Astrocyte (in vitro differentiated cells and primary cell): Measurements from ENCODE around the gene PKHD1. TPM values are rescaled to one million over a fixed set of nuclear protein-coding genes. Genes with fewer than 3 reads are reported as not detected.

Source experiments
- DNase-seq: peaks from one replicate; pipeline ENCODE4 v3.0.0-alpha.2; 2010; ENCODE audit warnings: low read depth
- FAIRE-seq: peaks from 2 replicates; lab custom pipeline; 2011; peaks lifted over from hg19 to GRCh38; lab: Jason Lieb, UNC
- H2AFZ ChIP-seq: 2 replicates; pipeline ENCODE4 v1.6.0; 2012; ENCODE audit warnings: low read depth, low read length, inconsistent platforms
- H3K27ac ChIP-seq: 2 replicates; pipeline ENCODE4 v1.5.1; 2011; ENCODE audit warnings: low read depth, low read length, inconsistent platforms
- H3K27me3 ChIP-seq: 2 replicates; pipeline ENCODE4 v1.6.0; 2011; ENCODE audit warnings: low read length, inconsistent platforms; ENCODE audit not compliant: insufficient read depth
- H3K36me3 ChIP-seq: 2 replicates; pipeline ENCODE4 v1.5.1; 2011; ENCODE audit warnings: low read length, inconsistent platforms; ENCODE audit not compliant: insufficient read depth
- H3K4me1 ChIP-seq: 2 replicates; pipeline ENCODE4 v1.5.1; 2011; ENCODE audit warnings: low read length, inconsistent platforms; ENCODE audit not compliant: insufficient read depth
- H3K4me2 ChIP-seq: 2 replicates; pipeline ENCODE4 v1.6.0; 2012; ENCODE audit warnings: low read length, inconsistent platforms
- H3K4me3 ChIP-seq: 2 replicates; pipeline ENCODE4 v1.5.1; 2011; ENCODE audit warnings: low read depth, mild to moderate bottlenecking, low read length, inconsistent platforms; ENCODE audit not compliant: insufficient read depth
- H3K79me2 ChIP-seq: 2 replicates; pipeline ENCODE4 v1.6.0; 2012; ENCODE audit warnings: mild to moderate bottlenecking, low read length, inconsistent platforms; ENCODE audit not compliant: insufficient read depth
- H3K9ac ChIP-seq: 2 replicates; pipeline ENCODE4 v1.6.0; 2012; ENCODE audit warnings: mild to moderate bottlenecking, low read length, inconsistent platforms
- H3K9me3 ChIP-seq: 2 replicates; pipeline ENCODE4 v1.5.1; 2012; ENCODE audit warnings: low read depth, mild to moderate bottlenecking, low read length, inconsistent platforms; ENCODE audit not compliant: insufficient read depth
- H4K20me1 ChIP-seq: 2 replicates; pipeline ENCODE4 v1.6.0; 2012; ENCODE audit warnings: low read length, inconsistent platforms; ENCODE audit not compliant: insufficient read depth
- H3K27ac Mint-ChIP-seq: one replicate; pipeline ENCODE4 v1.8.0; 2021; ENCODE audit warnings: mild to moderate bottlenecking, mixed read lengths; ENCODE audit not compliant: unreplicated experiment
- H3K27me3 Mint-ChIP-seq: one replicate; pipeline ENCODE4 v1.8.0; 2021; ENCODE audit warnings: low read depth, mixed read lengths; ENCODE audit not compliant: unreplicated experiment
- H3K36me3 Mint-ChIP-seq: one replicate; pipeline ENCODE4 v1.8.0; 2021; ENCODE audit warnings: low read depth, mixed read lengths; ENCODE audit not compliant: unreplicated experiment
- H3K4me1 Mint-ChIP-seq: one replicate; pipeline ENCODE4 v1.8.0; 2021; ENCODE audit warnings: low read depth, mixed read lengths; ENCODE audit not compliant: unreplicated experiment
- H3K4me3 Mint-ChIP-seq: one replicate; pipeline ENCODE4 v1.8.0; 2021; ENCODE audit warnings: mild to moderate bottlenecking, moderate library complexity, mixed read lengths; ENCODE audit not compliant: unreplicated experiment
- H3K9me3 Mint-ChIP-seq: one replicate; pipeline ENCODE4 v1.8.0; 2021; ENCODE audit warnings: mild to moderate bottlenecking, mixed read lengths; ENCODE audit not compliant: unreplicated experiment
- CTCF ChIP-seq: IDR thresholded peaks from 2 replicates; pipeline ENCODE4 v1.5.1; 2011; ENCODE audit warnings: low read depth, mild to moderate bottlenecking, inconsistent platforms, low read length, moderate library complexity; ENCODE audit not compliant: insufficient read depth
- EZH2 ChIP-seq: IDR thresholded peaks from 2 replicates; pipeline ENCODE4 v1.6.1; 2012; ENCODE audit warnings: mild to moderate bottlenecking, low read length, inconsistent platforms; ENCODE audit not compliant: insufficient read depth
- total RNA-seq: library from RNA; stranded (reverse); gene quantifications from 2 replicates; pipeline ENCODE4 v1.2.1, GENCODE V29; 2021

The PKHD1 gene
- total RNA-seq, 1 donor from 2014 or later = 0.16 TPM

GRCh38 chr6:51992876-51993275 lies 94.5 kb downstream of the PKHD1 start:
- Histone ChIP-seq H3K27ac (no peak overlapping the region), H3K9me3 (no peaks in the 10 kb centered on the region), H3K9ac (no peak overlapping the region), H3K4me3 (no peak overlapping the region), H3K27me3 (no peaks in the 10 kb centered on the region), H3K4me2 (no peak overlapping the region), H3K79me2 (no peaks in the 10 kb centered on the region), H3K36me3 (no peaks in the 10 kb centered on the region), H4K20me1 (no peaks in the 10 kb centered on the region), H3K4me1 (no peaks in the 10 kb centered on the region), H2AFZ (no peak overlapping the region)
- no peak for TF ChIP-seq CTCF
- no peak for TF ChIP-seq EZH2
- no peaks in the 10 kb centered on the region for H3K36me3 Mint-ChIP-seq
- H3K27me3 Mint-ChIP-seq = no peaks in the 10 kb centered on the region
- no peak overlapping the region for H3K4me3 Mint-ChIP-seq
- FAIRE-seq (no peak), DNase-seq (no peak)
- peaks cover 2% of the 10 kb centered on the region for H3K9me3 Mint-ChIP-seq
- no peaks in the 10 kb centered on the region for H3K4me1 Mint-ChIP-seq
- no peak overlapping the region for H3K27ac Mint-ChIP-seq

GRCh38 chr6:51989789-51990188 lies 97.6 kb downstream of the PKHD1 start:
- Mint-ChIP-seq H3K27ac (no peak overlapping the region), H3K4me3 (no peak overlapping the region), H3K4me1 (no peaks in the 10 kb centered on the region), H3K27me3 (peaks cover 4% of the 10 kb centered on the region), H3K36me3 (no peaks in the 10 kb centered on the region), H3K9me3 (peaks cover 2% of the 10 kb centered on the region)
- Histone ChIP-seq H3K4me3 (no peak overlapping the region), H3K9me3 (no peaks in the 10 kb centered on the region), H3K9ac (no peak overlapping the region), H3K27ac (no peak overlapping the region), H3K27me3 (no peaks in the 10 kb centered on the region), H2AFZ (no peak overlapping the region), H3K4me2 (no peak overlapping the region), H3K36me3 (no peaks in the 10 kb centered on the region), H4K20me1 (no peaks in the 10 kb centered on the region), H3K4me1 (no peaks in the 10 kb centered on the region), H3K79me2 (no peaks in the 10 kb centered on the region)
- no peak for DNase-seq
- FAIRE-seq = no peak
- TF ChIP-seq EZH2 = no peak
- TF ChIP-seq CTCF = no peak

DNA sequence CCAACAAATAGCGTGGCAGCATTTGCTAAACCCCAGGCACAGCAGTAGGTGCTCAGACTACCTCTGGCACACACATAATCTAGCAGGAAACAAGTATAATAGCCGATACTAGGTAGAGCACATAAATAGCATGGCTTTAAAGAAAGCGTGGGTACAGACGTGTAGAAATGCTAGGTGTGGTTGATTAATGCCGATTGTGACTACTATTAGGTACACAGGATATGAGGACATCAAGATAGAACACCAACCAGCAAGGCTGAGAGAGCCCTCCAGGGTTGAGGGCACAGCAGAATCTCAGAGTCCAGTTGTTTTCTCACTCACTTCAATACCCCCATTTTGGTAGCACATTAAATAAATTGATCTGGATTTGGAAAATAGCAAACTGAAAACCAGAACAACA lies 100.5 kb downstream of the PKHD1 start:
- H2AFZ ChIP-seq = no peak overlapping the region
- DNase-seq (no peak), FAIRE-seq (no peak)
- H3K4me2 ChIP-seq = no peak overlapping the region
- no peaks in the 10 kb centered on the region for H3K27me3 ChIP-seq
- H4K20me1 ChIP-seq = no peaks in the 10 kb centered on the region
- no peaks in the 10 kb centered on the region for H3K9me3 ChIP-seq
- H3K4me1 Mint-ChIP-seq = no peaks in the 10 kb centered on the region
- H3K4me3 ChIP-seq = no peak overlapping the region
- H3K36me3 ChIP-seq = no peaks in the 10 kb centered on the region
- TF ChIP-seq CTCF = no peak
- TF ChIP-seq EZH2 = no peak
- H3K4me3 Mint-ChIP-seq = no peak overlapping the region
- H3K27ac Mint-ChIP-seq = no peak overlapping the region
- H3K36me3 Mint-ChIP-seq = no peaks in the 10 kb centered on the region
- H3K9ac ChIP-seq = no peak overlapping the region
- no peak overlapping the region for H3K27ac ChIP-seq
- no peaks in the 10 kb centered on the region for H3K79me2 ChIP-seq
- H3K27me3 Mint-ChIP-seq = peaks cover 4% of the 10 kb centered on the region
- H3K4me1 ChIP-seq = no peaks in the 10 kb centered on the region
- H3K9me3 Mint-ChIP-seq = no peaks in the 10 kb centered on the region
